Endothelial cell (in vitro differentiated cells): ENCODE data around the gene ENHO. TPM values are rescaled to one million over a fixed set of nuclear protein-coding genes. Genes with fewer than 3 reads are reported as not detected.

ENCODE experiments used
- DNase-seq: peaks from one replicate; pipeline ENCODE4 v3.0.0; 2021; ENCODE audit warnings: low spot score
- H3K27ac Mint-ChIP-seq: one replicate; pipeline ENCODE4 v1.8.0; 2021; ENCODE audit warnings: mixed read lengths, inconsistent platforms; ENCODE audit not compliant: unreplicated experiment
- H3K27me3 Mint-ChIP-seq: one replicate; pipeline ENCODE4 v1.8.0; 2021; ENCODE audit warnings: mild to moderate bottlenecking, moderate library complexity, mixed read lengths, inconsistent platforms; ENCODE audit not compliant: unreplicated experiment
- H3K36me3 Mint-ChIP-seq: one replicate; pipeline ENCODE4 v1.8.0; 2021; ENCODE audit warnings: mild to moderate bottlenecking, low read depth, mixed read lengths, inconsistent platforms; ENCODE audit not compliant: unreplicated experiment
- H3K4me1 Mint-ChIP-seq: one replicate; pipeline ENCODE4 v1.8.0; 2021; ENCODE audit warnings: mild to moderate bottlenecking, mixed read lengths, inconsistent platforms; ENCODE audit not compliant: unreplicated experiment
- H3K4me3 Mint-ChIP-seq: one replicate; pipeline ENCODE4 v1.8.0; 2021; ENCODE audit warnings: mild to moderate bottlenecking, mixed read lengths, inconsistent platforms; ENCODE audit not compliant: unreplicated experiment
- H3K9me3 Mint-ChIP-seq: one replicate; pipeline ENCODE4 v1.8.0; 2021; ENCODE audit warnings: mixed read lengths, inconsistent platforms; ENCODE audit not compliant: unreplicated experiment
- total RNA-seq: library from RNA; stranded (reverse); fragmentation: NEBNext Ultra II Directional; extraction: Animal tissue kit (Norgen Biotek cat#: 25700); gene quantifications from one replicate; pipeline ENCODE4 v1.2.1, GENCODE V29; 2021; ENCODE audit not compliant: unreplicated experiment
- TF ChIP-seq, protein P1 (sequence below): fragments of 200-600 bp; sonication (generic); IDR thresholded peaks from one replicate; pipeline ENCODE4 v1.5.0; 2021; ENCODE audit warnings: antibody characterized with exemption; ENCODE audit not compliant: unreplicated experiment

ENHO gene
- total RNA-seq, 1 donor from 2014 or later: 4.1 TPM

DNA sequence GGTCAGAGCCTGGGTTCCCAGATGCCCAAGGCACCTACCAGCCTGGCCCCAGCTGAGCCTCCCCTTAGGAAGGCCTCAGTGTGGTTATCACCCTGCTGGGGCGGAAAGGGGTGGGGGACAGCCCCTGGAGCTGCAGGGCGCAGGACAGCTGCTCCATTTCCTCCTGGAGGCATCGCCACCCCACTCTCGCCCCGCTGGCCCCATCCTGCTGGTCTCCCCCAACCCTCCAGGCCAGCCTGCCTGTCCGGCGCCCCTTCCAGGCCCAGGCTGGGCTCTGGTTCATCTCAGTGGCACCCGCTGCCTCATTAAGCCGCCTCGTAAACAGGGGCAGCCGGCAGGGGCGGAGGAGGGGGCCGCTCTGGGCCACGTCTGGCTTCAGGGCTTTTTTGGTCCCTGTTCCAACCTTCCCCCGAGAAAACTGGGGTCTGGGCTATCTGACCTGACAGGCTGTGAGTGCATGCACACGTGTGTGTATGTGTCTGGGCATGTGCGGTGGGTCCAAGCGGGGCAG, 30.8 kb upstream of the ENHO start:
- Mint-ChIP-seq H3K36me3 (no peaks in the 10 kb centered on the region), H3K27me3 (peaks cover 12% of the 10 kb centered on the region), H3K27ac (no peak overlapping the region), H3K4me3 (no peak overlapping the region), H3K9me3 (no peaks in the 10 kb centered on the region), H3K4me1 (peaks cover 3% of the 10 kb centered on the region)
- TF ChIP-seq, protein P1, sequence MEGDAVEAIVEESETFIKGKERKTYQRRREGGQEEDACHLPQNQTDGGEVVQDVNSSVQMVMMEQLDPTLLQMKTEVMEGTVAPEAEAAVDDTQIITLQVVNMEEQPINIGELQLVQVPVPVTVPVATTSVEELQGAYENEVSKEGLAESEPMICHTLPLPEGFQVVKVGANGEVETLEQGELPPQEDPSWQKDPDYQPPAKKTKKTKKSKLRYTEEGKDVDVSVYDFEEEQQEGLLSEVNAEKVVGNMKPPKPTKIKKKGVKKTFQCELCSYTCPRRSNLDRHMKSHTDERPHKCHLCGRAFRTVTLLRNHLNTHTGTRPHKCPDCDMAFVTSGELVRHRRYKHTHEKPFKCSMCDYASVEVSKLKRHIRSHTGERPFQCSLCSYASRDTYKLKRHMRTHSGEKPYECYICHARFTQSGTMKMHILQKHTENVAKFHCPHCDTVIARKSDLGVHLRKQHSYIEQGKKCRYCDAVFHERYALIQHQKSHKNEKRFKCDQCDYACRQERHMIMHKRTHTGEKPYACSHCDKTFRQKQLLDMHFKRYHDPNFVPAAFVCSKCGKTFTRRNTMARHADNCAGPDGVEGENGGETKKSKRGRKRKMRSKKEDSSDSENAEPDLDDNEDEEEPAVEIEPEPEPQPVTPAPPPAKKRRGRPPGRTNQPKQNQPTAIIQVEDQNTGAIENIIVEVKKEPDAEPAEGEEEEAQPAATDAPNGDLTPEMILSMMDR: no peak
- DNase-seq: no peak

DNA sequence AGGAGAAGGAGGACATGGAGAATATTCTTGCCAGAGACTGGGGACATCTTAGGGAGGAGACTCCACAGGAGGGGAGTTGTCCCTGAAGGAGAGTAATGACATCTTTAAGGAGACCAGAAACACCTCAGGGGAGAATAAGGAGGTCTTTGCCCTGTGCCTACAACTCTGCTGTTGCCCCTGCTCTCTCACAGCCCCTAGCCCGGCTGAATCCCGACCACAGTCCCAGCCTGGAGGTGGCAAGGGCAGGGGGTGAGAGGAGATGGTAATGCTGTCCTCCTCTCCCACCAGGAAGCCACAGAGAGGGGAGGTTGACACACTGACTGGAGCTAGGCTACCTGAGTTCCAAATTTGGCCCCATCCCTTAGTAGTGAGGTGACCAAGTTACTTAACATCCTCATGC, 30.2 kb upstream of the ENHO start:
- no peak overlapping the region for H3K4me3 Mint-ChIP-seq

DNA sequence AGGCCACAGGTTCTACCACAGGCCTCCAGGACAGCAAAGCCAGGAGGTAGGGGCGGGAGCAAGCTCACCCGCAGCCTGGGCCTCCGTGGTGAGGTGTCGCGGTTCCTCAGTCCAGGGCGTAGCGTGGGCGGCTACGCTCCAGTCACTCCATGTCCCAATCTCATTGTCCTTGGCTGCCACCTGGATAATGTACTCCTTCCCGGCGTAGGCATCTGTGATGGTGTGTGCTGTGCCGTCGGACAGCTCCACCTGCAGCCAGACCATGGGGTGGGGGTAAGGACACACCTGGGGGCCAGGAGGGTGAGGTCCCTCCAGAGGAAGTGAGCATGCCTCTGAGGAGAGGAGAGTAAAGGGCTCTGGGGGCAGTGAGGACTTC, 29.8 kb upstream of the ENHO start:
- H3K9me3 Mint-ChIP-seq: no peaks in the 10 kb centered on the region
- TF ChIP-seq, protein P1: no peak
- H3K4me1 Mint-ChIP-seq: no peaks in the 10 kb centered on the region
- H3K27me3 Mint-ChIP-seq: peaks cover 12% of the 10 kb centered on the region
- H3K27ac Mint-ChIP-seq: no peak overlapping the region
- H3K36me3 Mint-ChIP-seq: no peaks in the 10 kb centered on the region
- H3K4me3 Mint-ChIP-seq: no peak overlapping the region
- no peak for DNase-seq

More for the DNA sequence above, 30.2 kb upstream of the ENHO start:
- DNase-seq: no peak
- no peaks in the 10 kb centered on the region for H3K4me1 Mint-ChIP-seq
- TF ChIP-seq, protein P1: no peak
- H3K27ac Mint-ChIP-seq: no peak overlapping the region
- no peaks in the 10 kb centered on the region for H3K9me3 Mint-ChIP-seq
- peaks cover 14% of the 10 kb centered on the region for H3K27me3 Mint-ChIP-seq
- H3K36me3 Mint-ChIP-seq: no peaks in the 10 kb centered on the region

DNA sequence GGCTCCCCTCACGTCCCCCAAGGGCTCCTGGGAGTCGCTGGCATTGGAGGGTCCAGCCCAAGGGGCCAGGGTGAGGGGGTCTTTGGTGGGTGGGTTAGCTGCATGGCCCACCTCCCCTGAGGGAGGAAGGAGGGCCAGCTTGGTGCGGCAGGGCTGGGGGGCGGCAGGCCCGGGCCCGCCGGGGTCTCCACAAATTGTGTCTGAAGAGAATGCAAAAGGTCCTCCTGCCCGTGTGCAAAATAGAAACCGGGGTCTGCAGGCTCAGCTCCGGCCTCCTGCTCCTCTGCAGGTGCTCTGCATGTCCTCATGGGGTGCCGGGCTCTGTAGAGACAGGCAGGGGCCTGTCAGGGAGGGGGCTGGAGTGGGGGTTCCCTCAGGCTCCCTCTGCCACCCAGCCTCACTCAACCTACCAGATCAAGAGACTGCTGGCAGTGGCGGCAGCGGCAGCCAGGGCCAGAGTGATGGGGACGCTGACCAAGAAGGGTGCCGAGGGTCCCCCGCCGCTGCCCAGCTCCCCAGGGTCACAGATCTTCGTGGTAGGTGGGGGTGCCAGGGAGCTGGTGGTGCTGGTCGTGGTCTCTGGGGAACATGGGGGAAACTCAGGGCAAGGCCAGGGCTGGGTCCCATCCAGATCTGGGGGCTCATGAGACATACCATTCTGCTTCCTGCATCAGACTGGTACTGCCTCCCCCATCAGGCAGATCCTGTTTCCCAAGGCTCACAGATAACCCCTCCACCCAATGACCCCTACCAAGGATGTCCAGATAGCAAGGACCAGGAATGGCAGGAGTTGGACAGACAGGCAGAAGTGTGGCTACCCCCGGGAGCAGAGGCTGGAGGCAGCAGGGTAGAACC, 29.2 kb upstream of the ENHO start:
- H3K27me3 Mint-ChIP-seq: peaks cover 11% of the 10 kb centered on the region
- H3K36me3 Mint-ChIP-seq: no peaks in the 10 kb centered on the region
- H3K4me1 Mint-ChIP-seq: no peaks in the 10 kb centered on the region
- TF ChIP-seq, protein P1: no peak
- no peak overlapping the region for H3K27ac Mint-ChIP-seq
- no peak overlapping the region for H3K4me3 Mint-ChIP-seq
- no peak for DNase-seq
- no peaks in the 10 kb centered on the region for H3K9me3 Mint-ChIP-seq

DNA sequence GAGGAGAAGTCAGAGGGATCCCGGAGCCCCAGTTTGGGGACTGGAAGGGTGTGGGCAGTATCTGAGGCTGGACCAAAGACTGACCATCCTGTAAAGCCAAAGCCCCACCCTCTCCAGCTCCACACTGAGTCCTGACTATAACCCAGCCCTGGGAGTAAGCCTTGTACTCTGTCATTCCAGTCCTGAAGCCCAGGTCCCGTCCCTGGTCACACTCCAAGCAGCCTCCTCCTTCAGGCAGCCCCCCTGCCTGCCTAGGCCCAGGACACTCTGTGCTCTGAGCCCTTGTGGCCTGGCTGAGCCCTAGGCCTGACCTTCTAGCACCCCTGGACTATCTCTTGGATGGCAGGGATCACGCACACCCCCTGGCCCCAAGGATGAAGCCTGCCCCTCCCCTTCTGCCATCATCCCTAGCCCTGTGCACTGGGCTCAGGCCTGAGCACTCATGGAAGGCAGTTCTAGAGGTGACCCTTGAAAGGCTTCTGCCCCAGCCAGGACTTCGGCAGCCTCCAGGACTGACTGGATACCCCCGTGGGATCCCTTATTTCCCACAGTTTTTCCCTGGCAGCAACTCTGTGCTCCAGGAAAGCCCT, 28.0 kb upstream of the ENHO start:
- Mint-ChIP-seq H3K27me3 (peaks cover 12% of the 10 kb centered on the region), H3K36me3 (no peaks in the 10 kb centered on the region), H3K27ac (no peak overlapping the region), H3K4me1 (no peaks in the 10 kb centered on the region), H3K9me3 (no peaks in the 10 kb centered on the region), H3K4me3 (no peak overlapping the region)
- TF ChIP-seq, protein P1: no peak
- DNase-seq: no peak
